Erythroblast (primary cell): ENCODE measurements around the gene TTC21B.

Experiments
- GATA1 ChIP-seq: IDR thresholded peaks from 2 replicates; pipeline ENCODE4 v1.6.1; 2011; ENCODE audit warnings: low read depth, mild to moderate bottlenecking, control low read depth, low read length, moderate library complexity
- POLR2A ChIP-seq: IDR thresholded peaks from 2 replicates; pipeline ENCODE4 v1.6.1; 2011; ENCODE audit warnings: mild to moderate bottlenecking, low read length

- TF ChIP-seq POLR2A (no peak), GATA1 (no peak)
Observed at GRCh38 chr2:165868211-165868610, 85.4 kb downstream of the TTC21B start.
